Measurements from ENCODE around the gene NKX2-3.

The NKX2-3 gene

GRCh38 chr10:99526861-99527504 is 5.8 kb upstream of the NKX2-3 start:
- DNase-seq, result no peak

- no peak for DNase-seq
Measured at GRCh38 chr10:99527526-99528493, 4.9 kb upstream of the NKX2-3 start.

DNA sequence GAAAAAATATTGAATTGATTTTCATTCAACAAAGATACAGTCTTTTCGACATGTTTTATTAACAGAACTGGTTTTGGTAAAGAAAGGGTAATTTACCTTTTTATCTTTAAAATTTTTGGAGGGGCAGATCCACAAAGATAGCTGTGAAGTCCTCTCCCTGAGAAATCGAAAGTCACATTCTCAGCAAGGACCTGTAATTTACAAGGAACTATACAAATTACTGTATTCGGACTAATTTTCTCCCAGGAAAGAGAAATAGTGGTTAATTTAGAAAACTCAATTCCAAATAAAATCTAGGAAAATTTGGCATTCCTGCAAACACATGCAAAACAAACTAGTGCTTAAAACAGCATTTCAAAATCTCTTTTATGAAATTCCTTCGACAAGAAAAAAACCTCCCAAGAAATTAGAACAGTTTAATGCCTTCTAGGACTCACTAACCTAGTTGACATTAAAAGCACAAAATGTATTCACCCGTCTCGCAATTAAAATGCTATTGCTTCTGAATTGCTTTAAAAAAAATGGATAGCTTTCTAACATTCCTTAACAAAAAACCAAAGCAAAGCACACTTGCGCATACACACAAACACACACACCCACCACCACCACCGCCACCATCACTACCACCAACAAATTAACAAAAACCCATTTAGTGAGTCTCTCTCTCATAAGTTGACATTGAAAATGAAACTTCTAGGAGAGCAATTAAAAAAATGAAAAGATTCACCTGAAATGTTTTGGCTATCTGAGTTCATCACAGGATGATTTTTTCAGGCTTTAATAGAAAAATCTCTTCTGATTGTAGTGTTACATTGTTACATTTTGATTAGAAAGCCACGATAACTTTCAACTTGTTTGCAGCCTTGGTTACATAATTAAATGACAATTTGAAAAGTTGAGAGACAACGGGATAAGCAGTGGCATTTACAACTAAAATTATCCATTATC is 4.0 kb upstream of the NKX2-3 start:
- DNase-seq, result no peak

DNA sequence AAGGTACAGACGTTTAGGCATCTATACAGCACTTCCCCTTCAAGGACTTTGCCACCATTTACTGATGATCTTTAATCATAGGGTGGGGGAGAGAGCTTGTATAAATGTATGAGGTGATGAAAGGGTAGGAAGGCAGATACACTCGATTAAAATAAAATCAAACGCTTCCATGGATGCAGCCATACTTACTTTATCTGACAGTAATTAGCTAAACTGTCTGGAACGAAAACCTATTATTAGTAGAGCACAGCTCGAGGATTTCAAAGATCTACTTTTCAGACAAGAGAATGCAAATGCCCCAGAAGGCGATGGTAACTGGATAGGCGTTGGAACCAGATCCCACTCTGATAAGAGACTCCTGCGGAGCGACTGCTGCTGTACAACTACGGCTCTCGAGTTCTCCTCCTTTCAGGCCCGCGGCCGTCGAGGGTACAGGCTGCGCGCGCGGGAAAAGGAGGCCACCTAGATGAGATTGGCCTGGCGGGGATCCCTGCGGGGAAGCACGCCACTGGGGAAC is 3.1 kb upstream of the NKX2-3 start:
- no peak for DNase-seq

- no peak for DNase-seq
Measured at GRCh38 chr10:99530108-99531025, 2.4 kb upstream of the NKX2-3 start.

DNA sequence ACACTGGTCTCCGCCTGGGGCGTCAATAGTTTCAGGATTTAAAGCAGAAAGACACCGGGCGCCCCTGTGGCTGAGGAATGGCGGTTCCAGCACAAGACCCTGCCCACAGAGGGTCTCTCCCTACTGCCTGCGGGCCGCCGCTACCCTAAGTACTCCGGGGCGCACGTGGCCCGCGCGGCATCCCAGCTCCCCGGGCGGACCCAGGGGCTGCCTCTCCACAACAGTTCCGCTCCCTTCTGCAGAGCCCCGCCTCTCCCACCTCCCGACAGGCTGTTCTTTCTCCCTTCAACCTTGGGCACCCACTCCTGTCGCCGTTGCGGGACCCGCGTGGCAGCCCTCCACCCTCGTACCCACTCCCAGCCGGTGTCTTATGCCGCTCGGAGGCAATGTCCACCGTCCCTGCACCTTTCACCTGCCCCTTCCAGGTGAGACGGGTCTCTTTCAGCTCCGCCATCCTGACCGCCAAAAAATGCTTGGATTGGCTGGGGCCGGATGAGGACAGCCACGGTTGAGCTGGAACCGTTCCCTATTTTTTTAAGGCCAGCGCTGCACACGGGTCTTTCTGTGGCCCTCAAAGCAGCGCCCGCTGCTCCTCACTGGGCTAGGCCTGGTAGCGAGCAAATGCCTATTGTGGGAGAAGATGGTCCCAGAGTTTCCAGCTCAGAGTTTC is 1.6 kb upstream of the NKX2-3 start:
- DNase-seq, result no peak

- DNase-seq, result no peak
Measured at GRCh38 chr10:99531696-99532593, 797 bp upstream of the NKX2-3 start.

DNA sequence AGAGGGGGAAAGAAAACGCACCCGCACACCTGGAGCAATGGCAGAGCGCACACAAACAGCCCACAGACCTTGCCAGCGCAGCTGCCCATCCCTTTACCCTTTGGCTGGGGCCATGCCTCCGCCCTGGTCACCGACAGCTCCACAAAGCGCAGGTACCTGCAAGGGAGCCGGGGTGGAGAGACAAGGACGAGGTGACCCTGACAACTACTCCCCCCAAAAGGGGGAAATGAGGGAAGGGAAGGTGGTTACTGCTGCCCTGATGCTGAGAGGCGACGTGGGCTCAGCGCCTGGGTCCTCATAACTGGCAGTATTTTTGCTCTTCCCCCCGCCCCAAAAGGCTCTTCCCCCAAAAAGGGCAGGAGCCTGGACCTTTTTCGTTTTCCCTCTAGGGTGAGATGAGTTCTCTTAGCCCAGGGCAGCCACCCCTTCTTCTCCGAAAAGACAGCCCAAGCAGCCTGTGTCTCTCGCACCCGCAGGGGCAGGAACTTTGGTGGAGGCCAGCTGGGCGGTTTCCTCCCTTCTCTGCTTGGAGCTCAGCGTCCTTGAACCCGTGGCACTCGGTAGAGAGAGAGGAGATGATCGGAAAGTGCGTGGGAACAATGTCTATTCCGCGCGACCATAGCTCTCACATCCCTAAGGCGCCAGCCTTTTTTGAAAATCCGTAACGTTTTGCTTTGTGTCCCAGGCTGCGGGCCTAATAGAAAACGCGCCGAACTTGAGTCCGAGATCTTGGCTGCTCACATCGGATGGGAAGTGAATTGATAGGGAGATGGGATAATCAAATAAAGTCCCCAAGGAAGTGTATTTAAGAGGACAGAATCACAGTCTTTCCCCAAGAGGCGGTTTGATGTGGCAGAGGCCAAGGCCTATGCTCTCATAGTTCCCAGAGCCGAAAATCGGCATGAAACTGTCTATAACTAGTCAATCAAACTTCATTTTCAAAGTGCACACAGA is 1.0 kb downstream of the NKX2-3 start:
- no peak for DNase-seq

DNA sequence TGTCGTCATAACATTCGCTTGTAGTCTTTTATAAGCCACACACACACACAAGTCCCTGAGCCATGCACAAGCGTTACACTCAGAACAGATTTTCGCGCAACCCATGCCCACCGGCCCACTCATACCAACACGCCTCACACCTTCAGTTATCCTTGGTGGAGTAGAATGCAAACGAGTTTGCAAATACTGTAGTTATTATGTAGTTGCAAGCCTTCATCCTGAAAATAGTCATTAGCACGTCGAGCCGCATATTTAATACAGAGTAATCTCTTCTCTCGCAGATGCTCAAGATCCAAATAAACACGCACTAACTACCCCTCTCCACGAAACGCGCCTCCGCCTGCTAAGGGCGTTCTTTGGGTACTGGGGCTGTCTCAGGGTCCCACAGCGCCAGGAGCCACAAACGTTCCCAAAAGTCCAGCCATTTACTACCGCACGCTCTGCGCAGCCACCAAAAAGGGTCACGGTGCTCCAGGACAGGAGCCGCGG is 1.8 kb downstream of the NKX2-3 start:
- no peak for DNase-seq

DNA sequence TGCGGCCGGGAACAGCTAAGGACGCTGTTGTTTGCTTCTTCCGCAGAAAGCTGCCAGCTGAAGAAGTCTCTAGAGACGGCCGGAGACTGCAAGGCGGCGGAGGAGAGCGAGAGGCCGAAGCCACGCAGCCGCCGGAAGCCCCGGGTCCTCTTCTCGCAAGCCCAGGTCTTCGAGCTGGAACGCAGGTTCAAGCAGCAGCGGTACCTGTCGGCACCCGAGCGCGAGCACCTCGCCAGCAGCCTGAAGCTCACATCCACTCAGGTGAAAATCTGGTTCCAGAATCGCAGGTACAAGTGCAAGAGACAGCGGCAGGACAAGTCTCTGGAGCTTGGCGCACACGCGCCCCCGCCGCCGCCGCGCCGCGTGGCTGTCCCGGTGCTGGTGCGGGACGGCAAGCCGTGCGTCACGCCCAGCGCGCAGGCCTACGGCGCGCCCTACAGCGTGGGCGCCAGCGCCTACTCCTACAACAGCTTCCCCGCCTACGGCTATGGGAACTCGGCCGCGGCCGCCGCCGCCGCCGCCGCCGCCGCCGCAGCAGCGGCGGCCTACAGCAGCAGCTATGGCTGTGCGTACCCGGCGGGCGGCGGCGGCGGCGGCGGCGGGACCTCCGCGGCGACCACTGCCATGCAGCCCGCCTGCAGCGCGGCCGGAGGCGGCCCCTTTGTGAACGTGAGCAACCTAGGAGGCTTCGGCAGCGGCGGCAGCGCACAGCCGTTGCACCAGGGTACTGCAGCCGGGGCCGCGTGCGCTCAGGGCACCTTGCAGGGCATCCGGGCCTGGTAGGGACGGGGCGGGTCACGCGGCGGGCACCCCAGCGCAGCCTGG is 2.4 kb downstream of the NKX2-3 start:
- DNase-seq, result no peak

DNA sequence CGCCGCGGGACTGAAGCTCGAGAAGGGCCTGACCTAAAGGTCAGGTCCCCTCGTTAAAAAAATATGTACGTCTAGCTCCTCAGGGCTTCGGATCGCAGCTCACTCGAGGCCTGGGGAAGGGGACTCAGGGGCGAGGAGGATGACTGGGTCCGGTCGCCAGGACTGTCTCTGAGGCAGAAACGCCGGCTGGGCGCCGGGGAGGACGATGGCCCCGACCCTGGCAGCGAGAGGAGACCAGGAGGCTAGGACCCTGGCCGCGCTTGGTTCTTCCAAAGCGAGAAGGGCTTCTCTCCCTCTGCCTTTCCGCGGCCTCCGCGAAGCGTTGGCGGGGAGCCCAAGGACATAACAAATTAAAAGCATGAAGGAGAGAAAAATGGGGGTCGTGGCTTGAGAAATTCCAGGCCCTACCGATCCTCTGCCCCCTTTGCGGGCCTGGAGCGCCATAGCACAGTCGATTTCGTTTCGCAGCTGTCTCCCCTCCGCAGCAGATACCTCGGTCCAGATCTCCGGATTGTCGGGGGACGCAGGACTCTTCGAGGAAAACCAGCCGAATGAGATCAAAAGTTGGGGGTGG is 3.1 kb downstream of the NKX2-3 start:
- no peak for DNase-seq

DNA sequence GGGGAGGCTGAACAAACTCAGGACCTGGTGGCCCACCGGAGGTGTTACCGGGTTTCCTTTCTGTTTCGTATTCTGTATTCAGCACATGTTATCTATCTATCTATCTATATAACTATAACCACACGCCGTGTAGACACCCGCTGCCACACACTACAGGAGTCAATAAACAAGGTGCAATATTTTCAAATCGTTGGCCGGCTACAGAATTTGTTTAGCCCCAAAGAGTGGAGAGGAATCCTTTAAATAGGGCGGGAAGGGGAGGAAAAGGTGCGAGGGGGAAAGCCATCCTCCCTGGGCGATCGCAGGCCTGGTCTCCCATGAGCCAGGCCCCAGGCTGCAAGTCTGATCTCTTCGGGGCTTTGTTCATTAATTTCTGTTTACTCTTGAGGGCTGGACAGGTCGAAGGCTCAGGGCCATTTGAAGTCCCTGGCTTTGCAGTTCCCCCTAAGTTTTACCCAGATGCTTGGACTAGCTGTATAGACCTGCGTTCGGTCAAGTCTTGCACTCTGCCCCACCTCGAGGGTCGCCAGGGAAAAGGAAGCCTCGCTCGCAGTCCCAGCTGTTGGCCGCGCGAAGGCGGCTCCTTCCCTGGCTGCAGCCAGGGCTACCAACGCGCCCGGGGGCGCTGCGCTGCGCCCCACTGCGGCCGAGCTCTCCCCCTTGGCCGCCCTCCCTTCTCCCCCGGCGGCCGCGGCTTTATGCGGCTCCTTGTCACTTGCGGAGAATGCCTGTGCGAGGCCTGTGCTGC is 3.8 kb downstream of the NKX2-3 start:
- DNase-seq, result no peak

GRCh38 chr10:99537086-99537988 is 4.6 kb downstream of the NKX2-3 start:
- no peak for DNase-seq

DNA sequence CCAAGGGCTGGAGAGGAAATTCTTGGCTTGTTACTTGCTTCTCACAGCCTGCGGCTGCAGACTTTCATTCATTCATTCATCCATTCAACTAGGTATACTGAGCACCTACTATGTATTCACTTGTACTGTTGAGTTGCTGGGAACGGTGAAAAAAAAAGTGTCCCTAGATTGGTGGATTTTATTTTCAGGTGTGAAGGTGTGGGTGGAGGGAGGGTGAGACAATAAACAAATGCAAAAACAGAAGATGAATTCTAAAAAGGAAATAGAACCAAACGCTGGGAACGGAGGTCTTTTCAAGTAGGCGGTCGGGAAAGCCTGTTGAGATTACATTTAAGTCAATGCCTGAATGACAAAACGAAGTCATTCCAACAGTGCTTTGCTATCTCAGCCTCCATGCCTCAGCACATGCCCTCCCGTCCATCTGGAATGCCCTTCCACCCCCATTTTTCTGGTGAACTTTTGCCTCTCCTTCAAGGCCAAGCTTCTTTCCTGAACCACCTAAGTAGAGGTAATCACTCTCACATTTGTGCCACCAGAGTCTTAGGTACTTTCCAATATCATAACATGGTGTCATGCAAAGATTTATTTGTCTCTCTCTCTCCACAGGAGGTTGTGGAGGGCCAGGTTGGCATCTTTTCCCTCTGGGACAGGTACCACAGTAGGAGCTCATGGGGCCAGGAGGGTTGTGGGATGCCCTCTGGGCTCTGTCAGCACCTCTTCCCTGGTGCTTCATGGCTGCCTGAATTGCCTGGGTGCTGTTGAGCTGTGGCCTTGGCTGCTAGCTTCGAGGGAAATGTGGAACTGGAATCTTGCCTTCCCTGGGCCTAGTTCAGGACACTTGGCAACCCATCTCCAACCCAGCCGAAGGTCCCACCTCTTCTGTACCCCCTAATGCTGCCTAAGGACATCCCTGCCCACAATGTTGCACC is 5.5 kb downstream of the NKX2-3 start:
- DNase-seq, result no peak
